Globus pallidus (tissue), 1 donor: ENCODE measurements around the gene ANKFN1.

Experiments
- DNase-seq: peaks from one replicate; pipeline ENCODE4 v3.0.0-alpha.2; 2015; ENCODE audit warnings: low spot score

Gene ANKFN1

GRCh38 chr17:56152874-56153602 is at the start of gene ANKFN1:
TSS of gene ANKFN1 (plus strand) at chr17:56153475. CDS start at chr17:56212668, 59,193 bp downstream.
- no peak for DNase-seq

- no peak for DNase-seq
These were observed 44.4 kb upstream of the ANKFN1 start for GRCh38 chr17:56108811-56109284.

GRCh38 chr17:56109836-56110235 is 43.4 kb upstream of the ANKFN1 start:
- DNase-seq = no peak

GRCh38 chr17:56110463-56111135 is 42.7 kb upstream of the ANKFN1 start:
- DNase-seq = no peak

- no peak for DNase-seq
These were observed 41.4 kb upstream of the ANKFN1 start for GRCh38 chr17:56111706-56112485.

- no peak for DNase-seq
These were observed 39.8 kb upstream of the ANKFN1 start for GRCh38 chr17:56113486-56113885.

GRCh38 chr17:56114469-56114868 is 38.8 kb upstream of the ANKFN1 start:
- DNase-seq = no peak

- DNase-seq = no peak
These were observed 34.1 kb upstream of the ANKFN1 start for GRCh38 chr17:56119191-56119590.

GRCh38 chr17:56119936-56120335 is 33.3 kb upstream of the ANKFN1 start:
- DNase-seq = no peak

GRCh38 chr17:56121191-56122051 is 31.9 kb upstream of the ANKFN1 start:
- DNase-seq = no peak

- no peak for DNase-seq
These were observed 27.1 kb upstream of the ANKFN1 start for GRCh38 chr17:56125830-56126819.

- DNase-seq = no peak
These were observed 23.2 kb upstream of the ANKFN1 start for GRCh38 chr17:56130026-56130425.

GRCh38 chr17:56130631-56131030 is 22.6 kb upstream of the ANKFN1 start:
- no peak for DNase-seq

- no peak for DNase-seq
These were observed 21.8 kb upstream of the ANKFN1 start for GRCh38 chr17:56131431-56131830.

- DNase-seq = no peak
These were observed 17.0 kb upstream of the ANKFN1 start for GRCh38 chr17:56136301-56136700.

- no peak for DNase-seq
These were observed 12.0 kb upstream of the ANKFN1 start for GRCh38 chr17:56141046-56141839.

- DNase-seq = no peak
These were observed 10.9 kb upstream of the ANKFN1 start for GRCh38 chr17:56142325-56142724.

GRCh38 chr17:56142781-56143180 is 10.5 kb upstream of the ANKFN1 start:
- DNase-seq = no peak

- DNase-seq = no peak
These were observed 9.1 kb upstream of the ANKFN1 start for GRCh38 chr17:56144223-56144622.

GRCh38 chr17:56146534-56146933 is 6.7 kb upstream of the ANKFN1 start:
- no peak for DNase-seq
